HepG2 (cell line): Measurements from ENCODE around the gene UBE3A. TPM values are rescaled to one million over a fixed set of nuclear protein-coding genes. Genes with fewer than 3 reads are reported as not detected.

Experiments used
- ATAC-seq: fragments of 200-7000 bp; cut with Tn5 transposase; 3 replicates; pipeline ENCODE4 v1.9.1; 2020; ENCODE audit warnings: mild to moderate bottlenecking, moderate library complexity
- BruUV-seq: library from RNA; stranded (reverse); fragments of 400-500 nt; replicated peaks from 2 replicates; lab custom pipeline; 2021; lab: Mats Ljungman, UMichigan
- CTCF ChIA-PET: fragments of 300-600 bp; formaldehyde crosslinking; extraction: SDS; loops from one replicate; lab custom pipeline; 2021; ENCODE audit warnings: low total read pairs, inconsistent platforms, low intra/inter-chr PET ratio; lab: Yijun Ruan, JAX
- POLR2A ChIA-PET: fragments of 350-600 bp; sonication (Branson Sonifier 250); formaldehyde crosslinking; loops from one replicate; lab custom pipeline; 2020; ENCODE audit warnings: antibody characterized with exemption, inconsistent platforms; lab: Yijun Ruan, JAX
- DNase-seq: peaks from one replicate; pipeline ENCODE4 v3.0.0-alpha.2; 2015; ENCODE audit warnings: low spot score
- FAIRE-seq: peaks from 3 replicates; lab custom pipeline; 2011; peaks lifted over from hg19 to GRCh38; lab: Jason Lieb, UNC
- H2AFZ ChIP-seq: one replicate; pipeline ENCODE4 v1.6.1; 2011; ENCODE audit warnings: low read length, inconsistent platforms
- H3K27ac ChIP-seq: fragments of 300-600 bp; 3 replicates; pipeline ENCODE4 v1.8.0; 2011; ENCODE audit warnings: mixed run types, mild to moderate bottlenecking, mixed read lengths, low read length, inconsistent platforms; ENCODE audit not compliant: insufficient read depth; ENCODE audit errors: extremely low read length
- H3K27me3 ChIP-seq, 2 experiments: fragments of 200-600 bp in 1 of 2; 2 replicates in 1 of 2; 3 replicates in 1 of 2; pipeline versions ENCODE4 v1.6.0 to v1.8.0; 2011; ENCODE audit warnings: low read length in 2 of 2, mild to moderate bottlenecking in 2 of 2, moderate library complexity in 2 of 2, inconsistent platforms in 1 of 2; ENCODE audit not compliant: insufficient read depth in 2 of 2, control insufficient read depth in 1 of 2
- H3K36me3 ChIP-seq, 2 experiments: fragments of 200-600 bp in 1 of 2; replicated peaks in 1 of 2; 2 replicates in 1 of 2; 3 replicates in 1 of 2; pipeline versions ENCODE4 v1.5.1 to v1.8.0; 2011; ENCODE audit warnings: low read length in 2 of 2, inconsistent platforms in 1 of 2; ENCODE audit not compliant: insufficient read depth in 2 of 2, control insufficient read depth in 1 of 2
- H3K4me1 ChIP-seq: 2 replicates; pipeline ENCODE4 v1.5.1; 2012; ENCODE audit warnings: low read length, inconsistent platforms; ENCODE audit not compliant: insufficient read depth
- H3K4me2 ChIP-seq: 2 replicates; pipeline ENCODE4 v1.6.0; 2011; ENCODE audit warnings: low read depth, low read length, inconsistent platforms
- H3K4me3 ChIP-seq, 3 experiments: fragments of 200-600 bp in 1 of 3; sonication (generic), shearing (Covaris generic) in 1 of 3; replicated peaks in 1 of 3; 2 replicates each; pipeline ENCODE4 v1.5.1; 2011 to 2016; ENCODE audit warnings: low read length in 3 of 3, inconsistent platforms in 2 of 3, low read depth in 2 of 3, mild to moderate bottlenecking in 2 of 3, control low read depth in 1 of 3, mixed read lengths in 1 of 3; ENCODE audit not compliant: insufficient read depth in 1 of 3
- H3K79me2 ChIP-seq: one replicate; pipeline ENCODE4 v1.6.1; 2011; ENCODE audit warnings: low read length, inconsistent platforms; ENCODE audit not compliant: insufficient read depth
- H3K9ac ChIP-seq: 2 replicates; pipeline ENCODE4 v1.6.0; 2011; ENCODE audit warnings: mild to moderate bottlenecking, low read depth, low read length, inconsistent platforms; ENCODE audit not compliant: insufficient read depth
- H3K9me3 ChIP-seq: 2 replicates; pipeline ENCODE4 v1.5.1; 2012; ENCODE audit warnings: mild to moderate bottlenecking, low read length
- H4K20me1 ChIP-seq: 2 replicates; pipeline ENCODE4 v1.6.0; 2011; ENCODE audit warnings: inconsistent platforms, mild to moderate bottlenecking, low read length, moderate library complexity; ENCODE audit not compliant: insufficient read depth
- BHLHE40 ChIP-seq: IDR thresholded peaks from 2 replicates; pipeline ENCODE4 v1.6.1; 2011; ENCODE audit warnings: low read length, improper control_type of control experiment
- POLR2G ChIP-seq: fragments of 200-400 bp; formaldehyde crosslinking; IDR thresholded peaks from 2 replicates; pipeline ENCODE4 v1.6.1; 2018; ENCODE audit warnings: mild to moderate bottlenecking, low read depth, low read length, moderate library complexity
- REXO4 ChIP-seq: sonication (generic); formaldehyde crosslinking; IDR thresholded peaks from 2 replicates; pipeline ENCODE4 v1.8.0; 2022; ENCODE audit warnings: missing genetic modification reagents, mild to moderate bottlenecking, borderline replicate concordance
- SIN3A ChIP-seq: IDR thresholded peaks from 2 replicates; pipeline ENCODE4 v1.6.1; 2011; ENCODE audit warnings: low read depth, mild to moderate bottlenecking, control low read depth, low read length, borderline replicate concordance
- YEATS4 ChIP-seq: sonication (generic); formaldehyde crosslinking; IDR thresholded peaks from 2 replicates; pipeline ENCODE4 v1.4.0; 2020; ENCODE audit warnings: missing genetic modification reagents, borderline replicate concordance
- WGBS: methylation state at CpG from one replicate; pipeline ENCODE4 v1.1.6; 2017; ENCODE audit warnings: low lambda C conversion rate; 5-methylcytosine and 5-hydroxymethylcytosine counted together
- in situ Hi-C: cut with HindIII; loops from 2 replicates; pipeline ENCODE4 v1.10.0; 2017; ENCODE audit warnings: low pct_unique_long_range_greater_than_20kb; ENCODE audit not compliant: extremely low pct_ligation_motif_present
- intact Hi-C: fragments of 100-400 bp; cut with micrococcal nuclease; formaldehyde crosslinking; loops from one replicate; pipeline ENCODE4 v1.10.0; 2022; ENCODE audit not compliant: unreplicated experiment
- polyA plus RNA-seq, 8 experiments: library from polyadenylated mRNA; depleted of rRNA in 3 of 8; stranded (reverse) in 7 of 8; unstranded in 1 of 8; fragments of >200 nt; fragmentation: Illumina TruSeq in 4 of 8; extraction: Trizol in 4 of 8; gene quantifications; 2 replicates each; pipeline versions ENCODE4 v1.2.1 to v1.2.3, GENCODE V29; 2011 to 2016; ENCODE audit warnings: low read depth in 4 of 8, missing spikeins in 1 of 8, mixed read lengths in 1 of 8; ENCODE audit not compliant: insufficient read depth in 1 of 8
- total RNA-seq, 5 experiments: library from RNA; depleted of rRNA; stranded (reverse); fragments of >200 nt; fragmentation: Illumina TruSeq; extraction: Trizol; gene quantifications; 2 replicates each; pipeline ENCODE4 v1.2.3, GENCODE V29; 2016; ENCODE audit warnings: low read depth in 1 of 5
- TF ChIP-seq, protein P1 (sequence below): IDR thresholded peaks from 2 replicates; pipeline ENCODE4 v1.6.1; 2016; ENCODE audit warnings: low read depth, missing genetic modification reagents, missing compliant biosample characterization
- TF ChIP-seq, protein P2 (sequence below): sonication (generic); formaldehyde crosslinking; IDR thresholded peaks from 2 replicates; pipeline ENCODE4 v1.4.0; 2020; ENCODE audit warnings: missing genetic modification reagents
- TF ChIP-seq, protein P3 (sequence below): sonication (generic); formaldehyde crosslinking; IDR thresholded peaks from 2 replicates; pipeline ENCODE4 v1.4.0; 2020; ENCODE audit warnings: missing genetic modification reagents, borderline replicate concordance

The UBE3A gene
- total and polyA plus RNA-seq, 2 of the 13 experiments (the other 11 are each of a cell fraction or from before 2014, with no cell fraction given): 17.3 to 80.5 TPM

DNA sequence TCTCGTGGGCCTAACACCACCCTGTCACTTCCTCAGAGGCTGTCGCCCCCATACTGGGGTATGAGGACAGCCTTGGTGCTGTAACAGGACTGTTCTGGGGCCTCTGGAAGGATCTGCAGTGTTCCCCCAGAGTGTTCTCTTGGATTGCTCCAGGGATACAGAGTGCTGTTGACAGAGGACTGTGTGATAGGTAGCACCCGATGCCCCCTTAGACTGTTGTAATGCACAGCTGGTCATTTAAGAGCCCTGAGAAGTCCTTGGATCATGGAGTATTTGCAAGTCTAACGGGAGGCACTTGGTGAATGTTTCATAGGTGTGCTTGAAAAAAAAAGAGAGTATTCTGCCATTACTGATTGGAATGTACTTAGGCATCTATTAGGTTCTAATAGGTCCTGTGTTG, 35.4 kb upstream of the UBE3A start (continued):
- TF ChIP-seq, protein P1, sequence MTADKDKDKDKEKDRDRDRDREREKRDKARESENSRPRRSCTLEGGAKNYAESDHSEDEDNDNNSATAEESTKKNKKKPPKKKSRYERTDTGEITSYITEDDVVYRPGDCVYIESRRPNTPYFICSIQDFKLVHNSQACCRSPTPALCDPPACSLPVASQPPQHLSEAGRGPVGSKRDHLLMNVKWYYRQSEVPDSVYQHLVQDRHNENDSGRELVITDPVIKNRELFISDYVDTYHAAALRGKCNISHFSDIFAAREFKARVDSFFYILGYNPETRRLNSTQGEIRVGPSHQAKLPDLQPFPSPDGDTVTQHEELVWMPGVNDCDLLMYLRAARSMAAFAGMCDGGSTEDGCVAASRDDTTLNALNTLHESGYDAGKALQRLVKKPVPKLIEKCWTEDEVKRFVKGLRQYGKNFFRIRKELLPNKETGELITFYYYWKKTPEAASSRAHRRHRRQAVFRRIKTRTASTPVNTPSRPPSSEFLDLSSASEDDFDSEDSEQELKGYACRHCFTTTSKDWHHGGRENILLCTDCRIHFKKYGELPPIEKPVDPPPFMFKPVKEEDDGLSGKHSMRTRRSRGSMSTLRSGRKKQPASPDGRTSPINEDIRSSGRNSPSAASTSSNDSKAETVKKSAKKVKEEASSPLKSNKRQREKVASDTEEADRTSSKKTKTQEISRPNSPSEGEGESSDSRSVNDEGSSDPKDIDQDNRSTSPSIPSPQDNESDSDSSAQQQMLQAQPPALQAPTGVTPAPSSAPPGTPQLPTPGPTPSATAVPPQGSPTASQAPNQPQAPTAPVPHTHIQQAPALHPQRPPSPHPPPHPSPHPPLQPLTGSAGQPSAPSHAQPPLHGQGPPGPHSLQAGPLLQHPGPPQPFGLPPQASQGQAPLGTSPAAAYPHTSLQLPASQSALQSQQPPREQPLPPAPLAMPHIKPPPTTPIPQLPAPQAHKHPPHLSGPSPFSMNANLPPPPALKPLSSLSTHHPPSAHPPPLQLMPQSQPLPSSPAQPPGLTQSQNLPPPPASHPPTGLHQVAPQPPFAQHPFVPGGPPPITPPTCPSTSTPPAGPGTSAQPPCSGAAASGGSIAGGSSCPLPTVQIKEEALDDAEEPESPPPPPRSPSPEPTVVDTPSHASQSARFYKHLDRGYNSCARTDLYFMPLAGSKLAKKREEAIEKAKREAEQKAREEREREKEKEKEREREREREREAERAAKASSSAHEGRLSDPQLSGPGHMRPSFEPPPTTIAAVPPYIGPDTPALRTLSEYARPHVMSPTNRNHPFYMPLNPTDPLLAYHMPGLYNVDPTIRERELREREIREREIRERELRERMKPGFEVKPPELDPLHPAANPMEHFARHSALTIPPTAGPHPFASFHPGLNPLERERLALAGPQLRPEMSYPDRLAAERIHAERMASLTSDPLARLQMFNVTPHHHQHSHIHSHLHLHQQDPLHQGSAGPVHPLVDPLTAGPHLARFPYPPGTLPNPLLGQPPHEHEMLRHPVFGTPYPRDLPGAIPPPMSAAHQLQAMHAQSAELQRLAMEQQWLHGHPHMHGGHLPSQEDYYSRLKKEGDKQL (CRISPR knock-in tag): no peak
- TF ChIP-seq, protein P2, sequence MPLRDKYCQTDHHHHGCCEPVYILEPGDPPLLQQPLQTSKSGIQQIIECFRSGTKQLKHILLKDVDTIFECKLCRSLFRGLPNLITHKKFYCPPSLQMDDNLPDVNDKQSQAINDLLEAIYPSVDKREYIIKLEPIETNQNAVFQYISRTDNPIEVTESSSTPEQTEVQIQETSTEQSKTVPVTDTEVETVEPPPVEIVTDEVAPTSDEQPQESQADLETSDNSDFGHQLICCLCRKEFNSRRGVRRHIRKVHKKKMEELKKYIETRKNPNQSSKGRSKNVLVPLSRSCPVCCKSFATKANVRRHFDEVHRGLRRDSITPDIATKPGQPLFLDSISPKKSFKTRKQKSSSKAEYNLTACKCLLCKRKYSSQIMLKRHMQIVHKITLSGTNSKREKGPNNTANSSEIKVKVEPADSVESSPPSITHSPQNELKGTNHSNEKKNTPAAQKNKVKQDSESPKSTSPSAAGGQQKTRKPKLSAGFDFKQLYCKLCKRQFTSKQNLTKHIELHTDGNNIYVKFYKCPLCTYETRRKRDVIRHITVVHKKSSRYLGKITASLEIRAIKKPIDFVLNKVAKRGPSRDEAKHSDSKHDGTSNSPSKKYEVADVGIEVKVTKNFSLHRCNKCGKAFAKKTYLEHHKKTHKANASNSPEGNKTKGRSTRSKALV (CRISPR knock-in tag): no peak
- TF ChIP-seq SIN3A (no peak), YEATS4 (no peak), REXO4 (CRISPR knock-in tag) (no peak)

- in situ Hi-C loops: no loop called here
- Histone ChIP-seq H3K36me3 (no peaks in the 10 kb centered on the region), H2AFZ (no peak overlapping the region)
- WGBS: 0% methylated on average over 1 of the region's 1 CpG
- BruUV-seq: no TSS peak
- CTCF ChIA-PET: no interaction called here
- no peak for DNase-seq
- POLR2A ChIA-PET: no interaction called here
- TF ChIP-seq, protein P3, sequence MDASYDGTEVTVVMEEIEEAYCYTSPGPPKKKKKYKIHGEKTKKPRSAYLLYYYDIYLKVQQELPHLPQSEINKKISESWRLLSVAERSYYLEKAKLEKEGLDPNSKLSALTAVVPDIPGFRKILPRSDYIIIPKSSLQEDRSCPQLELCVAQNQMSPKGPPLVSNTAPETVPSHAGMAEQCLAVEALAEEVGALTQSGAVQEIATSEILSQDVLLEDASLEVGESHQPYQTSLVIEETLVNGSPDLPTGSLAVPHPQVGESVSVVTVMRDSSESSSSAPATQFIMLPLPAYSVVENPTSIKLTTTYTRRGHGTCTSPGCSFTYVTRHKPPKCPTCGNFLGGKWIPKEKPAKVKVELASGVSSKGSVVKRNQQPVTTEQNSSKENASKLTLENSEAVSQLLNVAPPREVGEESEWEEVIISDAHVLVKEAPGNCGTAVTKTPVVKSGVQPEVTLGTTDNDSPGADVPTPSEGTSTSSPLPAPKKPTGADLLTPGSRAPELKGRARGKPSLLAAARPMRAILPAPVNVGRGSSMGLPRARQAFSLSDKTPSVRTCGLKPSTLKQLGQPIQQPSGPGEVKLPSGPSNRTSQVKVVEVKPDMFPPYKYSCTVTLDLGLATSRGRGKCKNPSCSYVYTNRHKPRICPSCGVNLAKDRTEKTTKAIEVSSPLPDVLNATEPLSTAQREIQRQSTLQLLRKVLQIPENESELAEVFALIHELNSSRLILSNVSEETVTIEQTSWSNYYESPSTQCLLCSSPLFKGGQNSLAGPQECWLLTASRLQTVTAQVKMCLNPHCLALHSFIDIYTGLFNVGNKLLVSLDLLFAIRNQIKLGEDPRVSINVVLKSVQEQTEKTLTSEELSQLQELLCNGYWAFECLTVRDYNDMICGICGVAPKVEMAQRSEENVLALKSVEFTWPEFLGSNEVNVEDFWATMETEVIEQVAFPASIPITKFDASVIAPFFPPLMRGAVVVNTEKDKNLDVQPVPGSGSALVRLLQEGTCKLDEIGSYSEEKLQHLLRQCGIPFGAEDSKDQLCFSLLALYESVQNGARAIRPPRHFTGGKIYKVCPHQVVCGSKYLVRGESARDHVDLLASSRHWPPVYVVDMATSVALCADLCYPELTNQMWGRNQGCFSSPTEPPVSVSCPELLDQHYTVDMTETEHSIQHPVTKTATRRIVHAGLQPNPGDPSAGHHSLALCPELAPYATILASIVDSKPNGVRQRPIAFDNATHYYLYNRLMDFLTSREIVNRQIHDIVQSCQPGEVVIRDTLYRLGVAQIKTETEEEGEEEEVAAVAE (CRISPR knock-in tag): no peak
- no peak for TF ChIP-seq BHLHE40
- no peak for TF ChIP-seq POLR2G
- TF ChIP-seq, all 625 proteins: peak for 0
- H3K27ac ChIP-seq: no peak overlapping the region
- ATAC-seq (no peak), FAIRE-seq (no peak)
- H3K4me2 ChIP-seq: no peak overlapping the region
- H3K9me3 ChIP-seq: peaks cover 4% of the 10 kb centered on the region; the same call in 1 of the 2 replicates
- H3K4me3 ChIP-seq: no peak overlapping the region
- no peaks in the 10 kb centered on the region for H4K20me1 ChIP-seq
- H3K9ac ChIP-seq: no peak overlapping the region
- H3K79me2 ChIP-seq: no peaks in the 10 kb centered on the region
- intact Hi-C loops: no loop called here
- H3K4me1 ChIP-seq: no peaks in the 10 kb centered on the region
- H3K27me3 ChIP-seq: no peaks in the 10 kb centered on the region
Observed at GRCh38 chr15:25470230-25470629, 31.4 kb upstream of the UBE3A start.
